NCI-H524 (cell line): ENCODE data around the gene RYR2.
"Not testable (repeated sequence)": the region's sequence is repeated elsewhere in the genome, so short reads cannot be mapped to it uniquely, and the experiment has no call there.

ENCODE experiments used
- DNase-seq, 2 experiments: peaks; one replicate each; lab custom pipeline; 2025; lab: John Stamatoyannopoulos, UW

Gene RYR2

DNA sequence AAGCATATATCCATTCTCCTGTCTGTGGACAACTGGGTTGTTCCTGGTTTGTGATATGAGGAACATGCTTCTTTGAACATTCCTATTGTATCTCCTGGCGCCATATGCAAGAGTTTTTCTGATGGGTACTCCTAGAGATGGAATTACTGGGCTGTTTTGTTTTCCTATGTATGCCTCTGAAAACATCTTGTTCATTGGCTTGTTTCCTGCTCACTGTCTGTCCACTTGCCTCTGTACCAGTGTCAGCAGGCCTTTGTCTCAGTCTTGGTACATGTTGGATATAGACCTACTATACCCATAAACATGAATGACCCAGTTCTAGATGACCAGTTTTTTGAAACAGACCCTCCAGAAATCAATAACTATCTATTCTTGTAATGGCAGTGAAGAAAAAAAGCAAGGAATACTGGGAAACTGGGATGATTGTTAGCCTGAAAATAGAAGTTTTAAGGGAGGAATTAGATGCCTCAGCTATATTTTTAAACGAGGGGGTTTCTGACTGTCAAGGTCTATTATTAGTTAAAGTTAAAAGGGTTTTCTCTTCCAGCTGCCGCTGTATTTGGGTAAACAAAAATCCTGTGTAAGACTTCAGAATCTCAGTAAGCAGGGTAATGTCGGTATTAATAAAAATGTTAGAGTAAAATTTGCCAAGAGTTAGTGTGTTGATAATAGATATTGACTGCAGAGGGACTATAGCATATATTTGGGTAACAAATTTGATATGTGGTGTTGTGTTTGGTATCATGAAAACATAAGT is 103.6 kb downstream of the RYR2 start:
- no peak for DNase-seq

- no peak for DNase-seq
Observed at GRCh38 chr1:237146241-237146640, 104.3 kb downstream of the RYR2 start.

DNA sequence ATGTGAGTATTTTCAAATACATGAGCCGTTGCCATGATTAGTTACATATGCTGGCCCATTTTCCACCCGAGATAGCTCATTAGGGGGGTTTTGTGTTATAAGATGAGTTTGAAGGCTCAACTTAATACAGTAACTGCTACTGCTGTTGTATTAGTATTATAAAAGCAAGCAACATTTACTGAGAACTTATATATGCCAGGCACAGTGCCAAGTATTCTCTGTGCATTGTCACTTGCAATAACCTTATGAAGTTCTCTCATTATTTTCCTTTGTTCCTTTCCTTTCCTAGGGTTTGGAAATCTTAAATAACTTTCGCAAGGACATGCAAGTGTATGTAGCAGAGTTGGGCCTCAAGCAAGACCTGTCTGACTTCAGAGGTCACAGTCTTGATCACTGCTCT is 107.9 kb downstream of the RYR2 start:
- no peak for DNase-seq

- not testable (repeated sequence) for DNase-seq
Observed at GRCh38 chr1:237151979-237152378, 110.0 kb downstream of the RYR2 start.

DNA sequence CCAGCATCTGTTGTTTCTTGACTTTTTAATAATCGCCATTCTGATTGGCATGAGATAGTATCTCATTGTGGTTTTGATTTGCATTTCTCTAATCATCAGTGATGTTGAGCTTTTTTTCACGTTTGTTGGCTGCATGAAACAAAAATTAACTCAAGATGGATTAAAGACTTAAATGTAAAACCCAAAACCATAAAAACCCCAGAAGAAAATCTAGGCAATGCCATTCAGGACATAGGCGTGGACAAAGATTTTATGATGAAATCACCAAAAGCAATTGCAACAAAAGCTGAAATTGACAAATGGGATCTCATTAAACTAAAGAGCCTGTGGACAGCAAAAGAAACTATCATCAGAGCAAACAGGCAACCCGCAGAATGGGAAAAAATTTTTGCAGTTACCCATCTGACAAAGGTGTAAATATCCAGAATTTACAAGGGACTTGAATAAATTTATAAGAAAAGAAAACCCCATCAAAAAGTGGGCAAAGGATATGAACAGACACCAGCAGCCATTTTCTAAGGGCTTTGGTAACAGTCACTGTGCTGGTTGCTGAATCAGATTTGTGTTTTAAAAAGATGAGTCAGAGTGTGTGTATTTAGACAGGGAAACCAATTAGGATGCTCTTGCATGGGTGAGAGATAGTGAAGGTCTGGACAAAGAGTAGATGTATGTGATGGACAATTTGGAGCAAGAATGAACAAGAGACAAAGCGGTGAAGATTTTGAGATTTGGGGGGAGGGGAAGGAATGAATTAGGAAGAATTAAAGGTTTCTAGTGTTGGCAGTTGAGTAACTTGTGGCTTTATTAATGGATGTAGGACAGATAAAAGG is 110.7 kb downstream of the RYR2 start:
- DNase-seq, result no peak

DNA sequence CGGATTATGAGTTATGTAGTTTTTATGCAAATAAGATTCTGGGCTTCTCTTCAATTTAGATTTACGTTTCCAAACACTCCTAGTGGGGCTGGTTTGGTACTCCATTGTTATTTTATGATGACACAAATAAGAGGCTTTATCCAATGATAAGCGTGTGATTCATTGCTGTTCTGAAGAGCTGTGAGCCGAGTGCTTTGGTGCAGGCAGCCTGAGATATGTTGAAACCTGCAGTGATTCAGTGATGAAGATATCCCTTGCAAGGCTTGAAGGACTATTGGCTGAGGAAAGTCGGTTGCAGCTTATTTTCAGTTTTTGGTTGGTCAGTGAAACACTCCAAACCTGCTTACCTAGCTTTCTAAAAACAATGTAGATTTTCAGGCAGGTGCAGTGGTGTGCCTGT is 112.2 kb downstream of the RYR2 start:
- DNase-seq, result peak in 1 of 2 experiments; percentile 46

DNA sequence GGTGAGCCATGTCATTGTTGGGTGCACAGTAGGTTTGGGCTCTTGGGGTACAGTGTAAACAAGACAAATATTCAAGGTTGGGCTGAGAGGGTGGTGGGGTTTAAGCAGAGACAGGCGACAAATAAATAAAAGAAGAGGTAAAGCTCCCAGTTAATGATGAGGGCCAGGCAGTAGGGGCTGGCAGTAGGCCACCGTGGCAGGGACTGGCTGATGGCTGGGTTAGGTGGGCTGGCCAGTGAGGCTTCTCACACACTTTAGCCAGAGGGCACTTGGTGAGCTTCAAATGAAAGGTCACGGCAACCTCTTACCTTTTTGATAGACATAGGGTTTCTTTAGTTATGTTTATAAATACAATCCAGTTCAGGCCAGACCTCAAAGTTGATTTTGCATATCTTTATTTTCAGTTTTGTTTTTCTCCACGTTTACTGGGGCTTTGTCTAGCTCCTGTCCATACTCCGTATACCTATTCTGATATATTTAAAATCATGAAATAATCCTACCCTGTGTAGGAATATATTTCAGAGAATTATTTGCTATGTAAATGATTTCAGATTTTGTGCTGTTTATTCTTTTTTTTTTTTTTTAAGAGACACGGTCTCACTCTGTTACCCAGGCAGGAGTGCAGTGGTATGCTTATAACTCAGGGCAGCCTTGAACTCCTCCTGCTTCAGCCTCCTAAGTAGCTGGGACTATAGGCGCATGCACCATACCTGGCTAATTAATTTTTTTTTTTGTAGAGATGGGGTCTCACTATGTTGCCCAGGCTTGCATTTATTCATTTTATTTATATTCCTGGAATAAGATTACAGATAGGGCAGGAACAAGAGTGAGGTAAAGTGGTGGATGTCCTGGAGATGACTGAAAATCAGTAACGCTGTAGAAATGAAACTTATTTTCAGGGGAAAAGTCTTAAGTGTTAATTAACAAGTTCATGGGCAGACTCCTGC is 122.7 kb downstream of the RYR2 start:
- no peak for DNase-seq

- peak in 1 of 2 experiments; percentile 11 for DNase-seq
Observed at GRCh38 chr1:237166086-237166485, 124.1 kb downstream of the RYR2 start.

- no peak for DNase-seq
Observed at GRCh38 chr1:237166593-237167101, 124.7 kb downstream of the RYR2 start.

- DNase-seq, result peak in 1 of 2 experiments; percentile 29
Observed at GRCh38 chr1:237170149-237170548, 128.2 kb downstream of the RYR2 start.

GRCh38 chr1:237171454-237172117 is 129.6 kb downstream of the RYR2 start:
- peak in 1 of 2 experiments; percentile 38 for DNase-seq

DNA sequence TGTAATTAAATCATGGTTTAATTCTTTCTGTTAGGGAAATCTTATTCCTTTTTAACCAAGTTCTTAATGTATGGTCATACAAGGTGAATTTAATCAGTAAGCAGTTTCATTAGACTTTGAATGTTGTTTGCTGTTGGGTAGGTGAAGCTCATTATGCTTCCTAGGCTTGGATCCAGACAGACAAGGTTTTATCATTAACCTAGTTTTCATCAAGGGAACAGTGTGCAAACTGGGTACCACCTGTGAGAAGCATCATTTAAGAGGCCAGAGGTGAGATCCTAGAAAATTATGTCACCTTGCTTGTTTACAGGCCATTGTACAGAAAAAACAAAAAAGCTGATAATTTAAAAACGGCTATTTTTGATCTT is 130.1 kb downstream of the RYR2 start:
- no peak for DNase-seq

DNA sequence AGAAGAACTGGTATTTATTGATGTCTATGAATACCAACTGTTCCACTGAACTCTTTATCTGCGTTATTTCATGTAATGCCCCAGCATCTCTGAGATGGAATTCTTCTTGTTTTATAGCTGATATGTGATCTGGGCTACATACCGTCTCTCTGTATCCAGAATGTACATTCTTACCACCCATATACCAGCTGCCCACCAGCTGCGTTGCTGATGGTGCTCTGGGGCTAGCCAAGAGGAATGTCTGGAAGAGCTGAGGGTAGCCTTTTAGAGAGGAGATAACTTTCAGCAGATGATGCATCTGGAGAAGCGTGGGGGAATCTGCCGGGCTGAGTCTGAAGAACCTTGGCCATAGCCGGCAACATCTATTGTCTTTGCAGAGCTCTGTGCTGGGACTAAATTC is 137.5 kb downstream of the RYR2 start:
- no peak for DNase-seq

- DNase-seq, result no peak
Observed at GRCh38 chr1:237180256-237180655, 138.3 kb downstream of the RYR2 start.

DNA sequence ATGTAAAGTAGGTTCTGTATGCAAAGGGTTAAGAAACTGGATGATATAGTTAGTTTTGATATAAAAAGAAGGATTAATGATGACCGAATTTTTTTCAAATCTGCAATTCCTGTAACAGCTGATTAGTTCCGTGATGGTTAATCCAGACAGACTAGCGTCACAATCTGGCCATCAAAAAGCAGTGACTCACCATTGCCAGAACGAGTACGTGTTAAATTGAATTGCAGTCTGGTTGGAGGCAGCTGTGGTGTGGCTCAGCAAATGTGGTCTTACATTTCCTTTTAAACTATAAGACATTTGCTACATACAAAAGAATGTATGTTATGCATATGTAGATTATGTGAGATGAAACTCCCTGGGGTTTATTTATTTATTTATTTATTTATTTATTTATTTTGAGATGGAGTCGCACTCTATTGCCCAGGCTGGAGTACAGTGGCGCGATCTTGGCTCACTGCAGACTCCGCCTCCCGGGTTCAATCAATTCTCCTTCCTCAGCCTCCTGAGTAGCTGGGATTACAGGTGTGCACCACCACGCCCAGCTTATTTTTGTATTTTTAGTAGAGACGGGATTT is 139.8 kb downstream of the RYR2 start:
- DNase-seq, result peak in 1 of 2 experiments; percentile 81

- DNase-seq, result peak in 1 of 2 experiments; percentile 69
Observed at GRCh38 chr1:237183963-237184540, 142.1 kb downstream of the RYR2 start.

- DNase-seq, result no peak
Observed at GRCh38 chr1:237186675-237187074, 144.7 kb downstream of the RYR2 start.

- DNase-seq, result no peak
Observed at GRCh38 chr1:237187842-237188241, 145.9 kb downstream of the RYR2 start.

DNA sequence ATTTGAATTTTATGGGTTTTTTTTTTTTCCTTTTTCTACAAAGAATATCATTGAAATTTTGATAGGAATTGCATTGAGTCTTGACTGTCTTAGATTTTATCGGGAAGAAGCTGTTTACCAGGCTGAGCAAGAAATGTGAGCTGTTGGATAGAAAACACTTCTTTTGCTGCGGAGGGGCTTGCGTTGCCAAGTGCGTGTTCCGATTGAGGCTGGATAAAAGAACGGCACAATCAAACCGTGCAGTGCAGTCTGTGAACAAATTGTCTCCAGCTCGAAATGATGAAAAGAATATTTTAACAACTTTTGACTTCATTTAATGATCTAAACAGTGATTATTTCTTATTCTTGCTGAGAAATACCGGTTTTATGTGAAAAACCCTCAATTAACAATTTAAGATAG is 149.4 kb downstream of the RYR2 start:
- no peak for DNase-seq
